ENCODE measurements around the gene ICE2. TPM values are rescaled to one million over a fixed set of nuclear protein-coding genes. Genes with fewer than 3 reads are reported as not detected.

The ICE2 gene
- total and polyA plus RNA-seq, 4 donors, result 5.7 to 26.6 (median 16.8) TPM

DNA sequence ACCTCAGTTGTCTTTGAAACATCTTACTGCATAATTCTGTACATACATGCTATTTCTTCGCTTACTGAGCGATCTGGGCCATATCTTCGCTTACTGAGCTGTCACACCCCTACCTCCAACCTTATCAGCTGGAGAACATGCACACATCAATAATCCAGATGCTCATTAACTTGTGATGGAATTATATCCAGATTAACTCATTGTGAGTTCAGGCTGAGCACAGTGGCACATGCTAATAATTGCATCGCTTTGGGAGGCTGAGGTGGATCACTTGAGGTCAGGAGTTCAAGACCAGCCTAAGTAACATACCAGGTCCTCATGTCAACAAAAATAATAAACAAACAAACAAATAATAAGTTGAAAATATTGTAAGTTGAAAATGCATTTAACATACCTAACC is 61.8 kb downstream of the ICE2 start:
- 93% methylated on average over 4 of the region's 4 CpGs for WGBS
- H3K4me1 ChIP-seq (ENCODE audit: control insufficient read depth in 4 of 4, insufficient read depth in 4 of 4, low read length in 3 of 4), result peaks cover 0 to 5% (median 3%) of the 10 kb centered on the region in 4 donors

More for the DNA sequence above, 61.8 kb downstream of the ICE2 start:
- no peak overlapping the region for H3K27ac ChIP-seq (ENCODE audit: low read depth in 1 of 2, low read length in 2 of 2)
- no peaks in the 10 kb centered on the region for H3K27me3 ChIP-seq (ENCODE audit: control insufficient read depth in 4 of 4, insufficient read depth in 4 of 4, low read length in 3 of 4)
- DNase-seq (ENCODE audit: low spot score), result no peak
- H3K36me3 ChIP-seq (ENCODE audit: control insufficient read depth in 4 of 4, insufficient read depth in 3 of 4, low read depth in 1 of 4, low read length in 3 of 4), result peaks cover 0 to 1% (median 0%) of the 10 kb centered on the region in 4 donors
- H3K4me3 ChIP-seq (ENCODE audit: low read depth in 1 of 3, low read length in 3 of 3), result no peak overlapping the region
- H3K9me3 ChIP-seq (ENCODE audit: control insufficient read depth in 4 of 4, low read length in 3 of 4), result no peaks in the 10 kb centered on the region
- H3K9ac ChIP-seq (ENCODE audit: low read depth in 1 of 2, low read length in 2 of 2), result no peak overlapping the region
- no peak for TF ChIP-seq HNF4G (IDR thresholded peaks at IDR 0.05)
- TF ChIP-seq, protein P1, sequence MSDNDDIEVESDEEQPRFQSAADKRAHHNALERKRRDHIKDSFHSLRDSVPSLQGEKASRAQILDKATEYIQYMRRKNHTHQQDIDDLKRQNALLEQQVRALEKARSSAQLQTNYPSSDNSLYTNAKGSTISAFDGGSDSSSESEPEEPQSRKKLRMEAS (IDR thresholded peaks at IDR 0.05), result no peak
- TF ChIP-seq TAF1 (conservative IDR thresholded peaks at IDR 0.05), result no peak
- no peak for TF ChIP-seq SP1 (IDR thresholded peaks at IDR 0.05)
- TF ChIP-seq REST (IDR thresholded peaks at IDR 0.05), result no peak
- TF ChIP-seq, protein P2, sequence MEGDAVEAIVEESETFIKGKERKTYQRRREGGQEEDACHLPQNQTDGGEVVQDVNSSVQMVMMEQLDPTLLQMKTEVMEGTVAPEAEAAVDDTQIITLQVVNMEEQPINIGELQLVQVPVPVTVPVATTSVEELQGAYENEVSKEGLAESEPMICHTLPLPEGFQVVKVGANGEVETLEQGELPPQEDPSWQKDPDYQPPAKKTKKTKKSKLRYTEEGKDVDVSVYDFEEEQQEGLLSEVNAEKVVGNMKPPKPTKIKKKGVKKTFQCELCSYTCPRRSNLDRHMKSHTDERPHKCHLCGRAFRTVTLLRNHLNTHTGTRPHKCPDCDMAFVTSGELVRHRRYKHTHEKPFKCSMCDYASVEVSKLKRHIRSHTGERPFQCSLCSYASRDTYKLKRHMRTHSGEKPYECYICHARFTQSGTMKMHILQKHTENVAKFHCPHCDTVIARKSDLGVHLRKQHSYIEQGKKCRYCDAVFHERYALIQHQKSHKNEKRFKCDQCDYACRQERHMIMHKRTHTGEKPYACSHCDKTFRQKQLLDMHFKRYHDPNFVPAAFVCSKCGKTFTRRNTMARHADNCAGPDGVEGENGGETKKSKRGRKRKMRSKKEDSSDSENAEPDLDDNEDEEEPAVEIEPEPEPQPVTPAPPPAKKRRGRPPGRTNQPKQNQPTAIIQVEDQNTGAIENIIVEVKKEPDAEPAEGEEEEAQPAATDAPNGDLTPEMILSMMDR (IDR thresholded peaks at IDR 0.05; ENCODE audit: low read depth, low read length, missing input control), result no peak
- TF ChIP-seq, protein P3, sequence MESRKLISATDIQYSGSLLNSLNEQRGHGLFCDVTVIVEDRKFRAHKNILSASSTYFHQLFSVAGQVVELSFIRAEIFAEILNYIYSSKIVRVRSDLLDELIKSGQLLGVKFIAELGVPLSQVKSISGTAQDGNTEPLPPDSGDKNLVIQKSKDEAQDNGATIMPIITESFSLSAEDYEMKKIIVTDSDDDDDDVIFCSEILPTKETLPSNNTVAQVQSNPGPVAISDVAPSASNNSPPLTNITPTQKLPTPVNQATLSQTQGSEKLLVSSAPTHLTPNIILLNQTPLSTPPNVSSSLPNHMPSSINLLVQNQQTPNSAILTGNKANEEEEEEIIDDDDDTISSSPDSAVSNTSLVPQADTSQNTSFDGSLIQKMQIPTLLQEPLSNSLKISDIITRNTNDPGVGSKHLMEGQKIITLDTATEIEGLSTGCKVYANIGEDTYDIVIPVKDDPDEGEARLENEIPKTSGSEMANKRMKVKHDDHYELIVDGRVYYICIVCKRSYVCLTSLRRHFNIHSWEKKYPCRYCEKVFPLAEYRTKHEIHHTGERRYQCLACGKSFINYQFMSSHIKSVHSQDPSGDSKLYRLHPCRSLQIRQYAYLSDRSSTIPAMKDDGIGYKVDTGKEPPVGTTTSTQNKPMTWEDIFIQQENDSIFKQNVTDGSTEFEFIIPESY (IDR thresholded peaks at IDR 0.05), result no peak
- no peak for TF ChIP-seq FOXA1 (IDR thresholded peaks at IDR 0.05)
- no peak for TF ChIP-seq NR2F2 (IDR thresholded peaks at IDR 0.05)
- no peak for TF ChIP-seq RAD21 (IDR thresholded peaks at IDR 0.05)
- no peak for TF ChIP-seq RXRA (IDR thresholded peaks at IDR 0.05)
- no peak for TF ChIP-seq EGR1 (IDR thresholded peaks at IDR 0.05; ENCODE audit: low read depth in 2 of 2)
- no peak for TF ChIP-seq JUND (IDR thresholded peaks at IDR 0.05)
- no peak for TF ChIP-seq GABPA (IDR thresholded peaks at IDR 0.05 in 1 of 2, conservative IDR thresholded peaks at IDR 0.05 in 1 of 2)
- no peak for TF ChIP-seq FOXA2 (IDR thresholded peaks at IDR 0.05)
- TF ChIP-seq HNF4A (conservative IDR thresholded peaks at IDR 0.05), result no peak
- TF ChIP-seq YY1 (IDR thresholded peaks at IDR 0.05), result no peak

All from liver (tissue), 9 donors.